OCI-LY3 (cell line): Measurements from ENCODE around the gene DNAH17.

Source experiments
- EZH2phosphoT487 ChIP-seq: fragments of 200-600 bp; shearing (Covaris generic); IDR thresholded peaks from 2 replicates; pipeline ENCODE4 v1.6.1; 2018; ENCODE audit warnings: antibody characterized with exemption, mixed run types, low read depth
- TF ChIP-seq, protein P1 (sequence below): fragments of 200-600, 300-600 bp; sonication (generic); IDR thresholded peaks from 2 replicates; pipeline ENCODE4 v1.5.1; 2014; ENCODE audit warnings: antibody characterized with exemption, low read length, low read depth

DNA sequence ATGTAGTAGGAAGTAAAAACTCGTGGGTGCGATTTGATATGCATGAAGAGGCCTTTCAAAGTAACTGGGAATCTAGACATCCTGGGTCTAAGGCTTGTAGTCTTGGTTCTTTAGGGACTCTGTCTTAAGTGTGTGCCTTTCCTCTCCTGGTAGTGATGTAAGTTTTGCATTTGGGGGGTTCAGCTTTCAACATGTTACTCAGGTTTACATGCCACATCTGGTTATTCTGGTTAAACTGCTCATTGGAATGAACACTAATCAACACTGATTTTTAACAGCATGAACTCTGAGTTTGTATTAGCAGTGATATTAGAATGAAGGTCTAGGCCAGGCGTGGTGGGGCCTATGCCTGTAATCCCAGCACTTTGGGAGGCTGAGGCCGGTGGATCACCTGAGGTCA lies 183.6 kb downstream of the DNAH17 start:
- TF ChIP-seq, protein P1, sequence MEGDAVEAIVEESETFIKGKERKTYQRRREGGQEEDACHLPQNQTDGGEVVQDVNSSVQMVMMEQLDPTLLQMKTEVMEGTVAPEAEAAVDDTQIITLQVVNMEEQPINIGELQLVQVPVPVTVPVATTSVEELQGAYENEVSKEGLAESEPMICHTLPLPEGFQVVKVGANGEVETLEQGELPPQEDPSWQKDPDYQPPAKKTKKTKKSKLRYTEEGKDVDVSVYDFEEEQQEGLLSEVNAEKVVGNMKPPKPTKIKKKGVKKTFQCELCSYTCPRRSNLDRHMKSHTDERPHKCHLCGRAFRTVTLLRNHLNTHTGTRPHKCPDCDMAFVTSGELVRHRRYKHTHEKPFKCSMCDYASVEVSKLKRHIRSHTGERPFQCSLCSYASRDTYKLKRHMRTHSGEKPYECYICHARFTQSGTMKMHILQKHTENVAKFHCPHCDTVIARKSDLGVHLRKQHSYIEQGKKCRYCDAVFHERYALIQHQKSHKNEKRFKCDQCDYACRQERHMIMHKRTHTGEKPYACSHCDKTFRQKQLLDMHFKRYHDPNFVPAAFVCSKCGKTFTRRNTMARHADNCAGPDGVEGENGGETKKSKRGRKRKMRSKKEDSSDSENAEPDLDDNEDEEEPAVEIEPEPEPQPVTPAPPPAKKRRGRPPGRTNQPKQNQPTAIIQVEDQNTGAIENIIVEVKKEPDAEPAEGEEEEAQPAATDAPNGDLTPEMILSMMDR, result no peak
- no peak for TF ChIP-seq EZH2phosphoT487
